HG02642 (cell line): Measurements from ENCODE around the gene NOVA1.
A peak's percentile ranks its signal among the peaks of the same experiment; 100 is the strongest.
"Not testable (repeated sequence)": the region's sequence is repeated elsewhere in the genome, so short reads cannot be mapped to it uniquely, and the experiment has no call there.

Experiments
- ATAC-seq: cut with Tn5 transposase; IDR thresholded peaks from one replicate; pipeline ENCODE4 v1.9.1; 2021; ENCODE audit warnings: mild to moderate bottlenecking; ENCODE audit not compliant: unreplicated experiment, poor library complexity

Gene NOVA1

GRCh38 chr14:26597589-26598080 lies at the start of gene NOVA1:
NOVA1 (minus strand) TSS chr14:26598033; CDS start chr14:26597436, 597 bp downstream.
- ATAC-seq, result peak; percentile 11

DNA sequence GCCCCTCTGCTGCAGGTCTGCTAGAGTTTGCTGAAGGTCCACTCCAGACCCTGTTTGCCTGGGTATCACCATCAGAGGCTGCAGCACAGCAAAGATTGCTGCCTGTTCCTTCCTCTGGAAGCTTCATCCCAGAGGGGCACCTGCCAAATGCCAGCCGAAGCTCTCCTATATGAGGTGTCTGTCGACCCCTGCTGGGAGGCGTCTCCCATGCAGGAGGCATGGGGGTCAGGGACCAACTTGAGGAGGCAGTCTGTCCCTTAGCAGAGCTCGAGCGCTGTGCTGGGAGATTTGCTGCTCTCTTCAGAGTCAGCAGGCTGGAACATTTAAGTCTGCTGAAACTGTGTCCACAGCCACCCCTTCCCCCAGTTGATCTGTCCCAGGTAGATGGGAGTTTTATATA lies 47.2 kb upstream of the NOVA1 start:
- ATAC-seq, result not testable (repeated sequence)

DNA sequence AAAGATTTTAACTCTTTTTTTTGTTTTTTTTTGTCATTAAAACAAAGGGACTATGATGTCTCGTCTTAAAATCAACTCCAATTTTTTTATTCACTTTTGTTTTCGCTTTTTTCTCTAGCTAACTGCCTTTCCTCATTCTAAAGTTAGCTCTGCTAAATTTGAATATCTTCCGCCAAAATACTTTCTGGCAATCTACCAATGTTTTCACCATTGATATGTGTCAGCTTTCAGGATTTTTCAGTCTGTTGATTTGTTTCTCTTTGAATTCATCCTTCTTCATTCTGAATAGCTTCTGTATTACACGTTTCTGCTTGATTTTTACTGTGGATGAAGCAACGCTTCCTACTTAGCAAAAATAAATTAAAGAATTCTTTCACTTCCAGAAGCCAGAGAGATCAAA lies 38.7 kb upstream of the NOVA1 start:
- ATAC-seq, result no peak

DNA sequence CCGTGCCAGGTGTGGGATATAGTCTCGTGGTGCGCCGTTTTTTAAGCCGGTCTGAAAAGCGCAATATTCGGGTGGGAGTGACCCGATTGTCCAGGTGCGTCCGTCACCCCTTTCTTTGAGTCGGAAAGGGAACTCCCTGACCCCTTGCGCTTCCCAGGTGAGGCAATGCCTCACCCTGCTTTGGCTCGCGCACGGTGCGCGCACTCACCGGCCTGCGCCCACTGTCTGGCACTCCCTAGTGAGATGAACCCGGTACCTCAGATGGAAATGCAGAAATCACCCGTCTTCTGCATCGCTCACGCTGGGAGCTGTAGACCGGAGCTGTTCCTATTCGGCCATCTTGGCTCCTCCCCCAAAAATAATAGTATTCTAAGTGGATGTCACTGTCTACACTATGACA lies 37.1 kb upstream of the NOVA1 start:
- ATAC-seq, result not testable (repeated sequence)

- ATAC-seq, result no peak
Observed at GRCh38 chr14:26626256-26626655, 28.4 kb upstream of the NOVA1 start.

DNA sequence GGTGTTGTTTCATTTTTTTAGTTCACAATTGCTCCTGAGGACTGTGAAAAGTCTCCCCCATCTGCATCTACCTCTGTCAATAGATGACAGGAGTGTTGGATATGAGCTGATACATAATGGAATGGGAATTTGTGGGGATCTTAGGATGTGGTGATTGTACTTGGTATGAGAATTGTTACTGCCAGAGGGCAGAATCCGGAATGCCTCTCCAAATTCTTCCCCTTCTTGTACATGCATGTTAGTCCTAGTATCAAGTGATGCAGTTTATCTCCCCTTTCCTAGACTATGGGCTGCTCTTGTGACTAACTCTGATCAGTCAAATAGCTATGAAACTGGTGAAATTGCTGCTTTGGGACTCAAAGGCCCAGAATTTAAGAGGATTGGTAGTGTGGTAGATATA lies 24.8 kb upstream of the NOVA1 start:
- no peak for ATAC-seq

- no peak for ATAC-seq
Observed at GRCh38 chr14:26621807-26622560, 24.2 kb upstream of the NOVA1 start.

GRCh38 chr14:26621364-26621763 lies 23.5 kb upstream of the NOVA1 start:
- ATAC-seq, result no peak

DNA sequence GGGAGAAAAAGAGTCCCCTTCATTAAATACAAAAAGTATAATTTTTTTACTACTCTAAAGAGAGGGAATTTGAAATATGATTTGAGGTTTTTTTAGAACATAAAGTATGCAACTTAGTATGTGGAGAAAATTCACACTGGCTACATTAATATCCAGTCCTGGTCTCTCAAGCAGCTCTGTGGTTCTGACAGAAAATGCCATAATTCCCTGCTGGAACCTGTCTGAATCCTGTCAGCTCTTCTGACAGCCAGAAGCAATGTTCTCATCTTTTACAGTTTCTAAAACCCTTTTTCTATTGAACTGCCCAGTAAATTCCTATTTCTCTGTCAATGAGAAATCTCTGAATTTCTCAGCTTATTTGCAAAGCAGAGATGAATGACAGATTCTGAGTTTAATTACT lies 13.4 kb upstream of the NOVA1 start:
- no peak for ATAC-seq

GRCh38 chr14:26606729-26607312 lies 9.0 kb upstream of the NOVA1 start:
- ATAC-seq, result no peak

- ATAC-seq, result no peak
Observed at GRCh38 chr14:26605602-26606001, 7.8 kb upstream of the NOVA1 start.

- ATAC-seq, result no peak
Observed at GRCh38 chr14:26602902-26603301, 5.1 kb upstream of the NOVA1 start.

DNA sequence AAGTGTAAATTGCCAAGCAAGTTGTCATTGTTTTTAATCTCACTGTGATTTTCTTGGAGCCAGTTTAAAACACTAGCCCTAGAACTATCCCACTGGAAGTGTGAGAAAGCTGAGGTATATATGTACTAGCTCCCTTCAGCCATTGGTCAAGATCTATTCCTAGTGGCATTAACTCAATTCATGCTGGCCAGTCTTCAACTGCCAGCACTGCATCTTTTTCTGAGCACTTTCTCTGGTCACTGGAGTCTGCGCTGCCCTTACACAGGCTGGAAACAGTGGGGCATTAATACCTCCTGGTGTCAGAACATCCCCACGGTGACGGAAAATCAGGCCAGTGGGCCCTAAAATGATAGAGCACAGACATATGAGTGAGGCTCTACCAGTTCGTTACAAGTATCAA lies 4.0 kb upstream of the NOVA1 start:
- ATAC-seq, result no peak

- no peak for ATAC-seq
Observed at GRCh38 chr14:26599291-26599690, 1.5 kb upstream of the NOVA1 start.

DNA sequence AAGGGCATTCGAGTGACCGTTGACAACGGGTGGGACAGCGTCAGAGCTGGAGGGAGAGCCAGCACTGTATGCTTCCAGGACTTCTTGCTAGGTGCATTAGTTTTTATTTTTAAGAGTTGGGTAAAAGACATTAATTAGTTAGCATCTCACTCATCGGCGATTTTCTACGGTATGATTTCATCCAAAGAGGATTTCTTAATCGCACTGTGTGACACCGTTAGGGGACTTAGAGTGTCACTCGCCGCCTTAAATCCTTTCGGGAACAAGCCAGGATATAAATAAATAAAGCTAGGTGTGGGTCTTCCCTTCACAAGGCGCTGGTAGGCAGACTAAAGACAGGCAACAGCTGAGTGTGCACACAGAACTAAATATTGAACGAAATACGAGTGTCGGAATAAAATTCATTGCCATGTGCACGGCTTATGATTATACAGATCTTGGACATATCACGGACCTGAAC lies 869 bp upstream of the NOVA1 start:
- ATAC-seq, result no peak

DNA sequence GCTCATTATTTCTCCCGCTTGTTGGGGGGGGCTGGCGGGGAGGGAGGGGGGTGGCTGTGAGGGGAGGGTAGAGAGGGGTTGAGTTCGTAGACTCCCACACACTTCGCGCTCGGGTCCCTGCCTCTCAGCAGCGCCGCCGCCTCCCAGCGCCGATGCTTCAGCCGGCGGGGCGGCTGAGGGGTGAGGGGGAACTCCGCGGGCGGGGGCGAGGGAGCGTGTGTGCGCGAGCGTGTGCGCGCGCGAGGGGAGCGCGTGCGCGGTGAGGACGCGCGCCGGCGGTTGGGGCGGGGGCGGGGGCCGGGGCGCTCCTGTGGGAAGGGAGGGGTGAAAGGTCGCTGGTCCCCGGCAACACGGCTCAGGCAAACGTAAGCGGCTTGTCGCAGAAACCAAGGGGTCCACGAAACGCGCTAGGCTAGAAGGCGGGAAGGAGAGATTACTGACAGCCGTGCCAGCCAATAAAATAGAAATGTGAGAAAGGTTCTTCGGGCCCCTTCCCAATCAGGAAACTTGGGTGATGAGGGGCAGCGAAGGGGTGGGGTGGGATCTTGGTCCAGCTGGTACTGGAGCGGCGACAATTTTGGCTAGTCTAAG lies 343 bp upstream of the NOVA1 start:
- ATAC-seq, result peak; percentile 59

DNA sequence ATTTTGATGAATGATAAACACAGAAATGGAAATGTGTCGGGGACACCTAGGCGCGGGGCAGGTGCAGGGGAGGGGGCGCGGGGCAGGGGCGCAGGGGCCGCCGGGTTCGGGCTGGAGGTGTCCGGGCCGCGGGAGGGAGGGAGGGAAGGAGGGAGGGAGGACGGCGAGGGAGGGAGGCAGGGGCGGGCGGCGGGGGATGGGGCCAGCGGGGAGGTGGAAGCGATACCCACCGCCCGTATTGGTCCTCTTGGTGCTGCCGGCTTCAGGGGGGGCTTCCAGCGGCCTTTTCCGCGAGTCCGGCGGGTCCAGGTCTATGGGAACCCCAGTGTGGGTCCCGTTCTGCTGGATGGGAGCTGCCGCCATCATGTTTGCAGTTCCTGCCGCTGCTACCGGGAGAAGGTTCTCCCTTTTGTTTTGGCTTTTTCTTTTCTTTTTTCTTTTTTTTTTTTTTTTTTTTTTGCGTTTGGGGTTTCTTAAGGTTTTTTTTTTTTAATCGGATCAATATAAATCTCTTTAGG lies 703 bp downstream of the NOVA1 start:
- no peak for ATAC-seq

GRCh38 chr14:26596543-26597061 lies 1.2 kb downstream of the NOVA1 start:
- no peak for ATAC-seq

GRCh38 chr14:26595926-26596542 lies 1.8 kb downstream of the NOVA1 start:
- ATAC-seq, result no peak

DNA sequence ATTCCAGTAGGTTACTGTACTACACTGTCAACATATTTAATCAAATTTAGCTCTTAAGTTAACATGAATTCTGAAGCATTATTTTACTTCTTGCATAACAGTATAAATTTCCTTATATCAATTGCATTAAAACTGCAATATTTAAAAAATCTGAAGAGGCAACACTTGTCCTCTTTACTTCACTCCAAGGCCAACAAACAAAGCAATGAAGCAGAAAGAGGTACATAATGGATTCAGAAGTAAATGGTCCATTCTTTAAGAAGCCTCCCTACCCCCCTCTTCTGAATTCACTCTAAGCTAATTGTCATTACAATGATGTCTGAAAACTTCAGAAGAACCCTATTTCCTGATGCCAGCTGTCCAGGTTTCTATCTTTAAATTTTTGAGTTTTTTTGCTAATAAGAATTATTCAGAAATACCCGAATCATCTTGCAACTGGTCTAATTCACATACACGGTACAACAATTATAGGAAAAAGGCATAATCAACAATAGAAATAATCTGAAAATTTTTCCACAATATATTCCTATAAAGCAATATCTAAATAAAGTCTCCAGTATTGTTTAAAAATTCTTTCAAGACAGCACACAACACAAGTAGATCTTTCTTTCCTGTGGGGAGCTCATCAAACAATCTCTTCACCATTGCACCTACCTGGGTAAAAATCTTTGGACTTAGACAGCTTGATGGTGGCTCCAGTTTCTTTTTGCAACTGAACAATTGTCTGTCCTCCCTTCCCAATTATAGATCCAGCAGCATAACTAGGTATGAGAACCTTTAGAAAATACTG lies 2.9 kb downstream of the NOVA1 start:
- ATAC-seq, result no peak
